Peyer's patch (tissue), 4 donors: ENCODE data around the gene THEMIS2.

Source experiments
- CTCF ChIP-seq, 6 experiments: fragments of 450-650 bp in 4 of 6; fragments of 200-600 bp in 2 of 6; sonication (generic) in 1 of 6; IDR thresholded peaks; one replicate each; pipeline ENCODE4 v1.5.1; 2017 to 2019; ENCODE audit warnings: antibody characterized with exemption in 6 of 6, mild to moderate bottlenecking in 3 of 6, moderate library complexity in 1 of 6
- POLR2A ChIP-seq, 2 donors: fragments of 450-650 bp; IDR thresholded peaks; one replicate each; pipeline ENCODE4 v1.5.1; 2017; ENCODE audit warnings: antibody characterized with exemption in 2 of 2, mild to moderate bottlenecking in 2 of 2, moderate library complexity in 2 of 2

- TF ChIP-seq CTCF (IDR thresholded peaks at IDR 0.05): no peak
- no peak for TF ChIP-seq POLR2A (IDR thresholded peaks at IDR 0.05)
Observed at GRCh38 chr1:27882543-27882903, 10.2 kb downstream of the THEMIS2 start.
